HepG2 (cell line): ENCODE results near the gene IPPK. TPM values are rescaled to one million over a fixed set of nuclear protein-coding genes. Genes with fewer than 3 reads are reported as not detected.

Source experiments
- CEBPG ChIP-seq: IDR thresholded peaks from 2 replicates; pipeline ENCODE4 v1.6.1; 2016
- IRF1 ChIP-seq: sonication (generic); formaldehyde crosslinking; IDR thresholded peaks from 2 replicates; pipeline ENCODE4 v1.4.0; 2020; ENCODE audit warnings: low read depth, mild to moderate bottlenecking, missing genetic modification reagents
- NFRKB ChIP-seq: fragments of 450-650 bp; IDR thresholded peaks from 2 replicates; pipeline ENCODE4 v1.6.1; 2017
- PCBP2 ChIP-seq: fragments of 200-400 bp; formaldehyde crosslinking; optimal IDR thresholded peaks from 2 replicates; pipeline ENCODE3; 2018; ENCODE audit warnings: low read length, low read depth; ENCODE audit not compliant: poor library complexity, severe bottlenecking
- U2AF1 ChIP-seq: fragments of 200-400 bp; formaldehyde crosslinking; optimal IDR thresholded peaks from 2 replicates; pipeline ENCODE3; 2017; ENCODE audit warnings: mild to moderate bottlenecking, low read depth, low read length
- ZBTB3 ChIP-seq: sonication (generic); formaldehyde crosslinking; IDR thresholded peaks from 2 replicates; pipeline ENCODE4 v1.4.0; 2020; ENCODE audit warnings: low read depth, mild to moderate bottlenecking, moderate library complexity, missing genetic modification reagents, borderline replicate concordance
- ZNF10 ChIP-seq: sonication (generic); formaldehyde crosslinking; IDR thresholded peaks from 2 replicates; pipeline ENCODE4 v1.4.0; 2020; ENCODE audit warnings: mild to moderate bottlenecking, low read depth, missing genetic modification reagents, borderline replicate concordance
- polyA plus RNA-seq, 8 experiments: library from polyadenylated mRNA; depleted of rRNA in 3 of 8; stranded (reverse) in 7 of 8; unstranded in 1 of 8; fragments of >200 nt; fragmentation: Illumina TruSeq in 4 of 8; extraction: Trizol in 4 of 8; gene quantifications; 2 replicates each; pipeline versions ENCODE4 v1.2.1 to v1.2.3, GENCODE V29; 2011 to 2016; ENCODE audit warnings: low read depth in 4 of 8, missing spikeins in 1 of 8, mixed read lengths in 1 of 8; ENCODE audit not compliant: insufficient read depth in 1 of 8
- total RNA-seq, 5 experiments: library from RNA; depleted of rRNA; stranded (reverse); fragments of >200 nt; fragmentation: Illumina TruSeq; extraction: Trizol; gene quantifications; 2 replicates each; pipeline ENCODE4 v1.2.3, GENCODE V29; 2016; ENCODE audit warnings: low read depth in 1 of 5
- TF ChIP-seq, protein P1 (sequence below): sonication (generic); formaldehyde crosslinking; IDR thresholded peaks from 2 replicates; pipeline ENCODE4 v1.4.0; 2020; ENCODE audit warnings: mild to moderate bottlenecking, missing genetic modification reagents
- TF ChIP-seq, protein P2 (sequence below): sonication (generic); formaldehyde crosslinking; IDR thresholded peaks from 2 replicates; pipeline ENCODE4 v1.5.0; 2020; ENCODE audit warnings: missing genetic modification reagents, mild to moderate bottlenecking, borderline replicate concordance

Gene IPPK
- total and polyA plus RNA-seq, 2 of the 13 experiments (the other 11 are each of a cell fraction or from before 2014, with no cell fraction given), result 9.9 to 14.1 TPM

DNA sequence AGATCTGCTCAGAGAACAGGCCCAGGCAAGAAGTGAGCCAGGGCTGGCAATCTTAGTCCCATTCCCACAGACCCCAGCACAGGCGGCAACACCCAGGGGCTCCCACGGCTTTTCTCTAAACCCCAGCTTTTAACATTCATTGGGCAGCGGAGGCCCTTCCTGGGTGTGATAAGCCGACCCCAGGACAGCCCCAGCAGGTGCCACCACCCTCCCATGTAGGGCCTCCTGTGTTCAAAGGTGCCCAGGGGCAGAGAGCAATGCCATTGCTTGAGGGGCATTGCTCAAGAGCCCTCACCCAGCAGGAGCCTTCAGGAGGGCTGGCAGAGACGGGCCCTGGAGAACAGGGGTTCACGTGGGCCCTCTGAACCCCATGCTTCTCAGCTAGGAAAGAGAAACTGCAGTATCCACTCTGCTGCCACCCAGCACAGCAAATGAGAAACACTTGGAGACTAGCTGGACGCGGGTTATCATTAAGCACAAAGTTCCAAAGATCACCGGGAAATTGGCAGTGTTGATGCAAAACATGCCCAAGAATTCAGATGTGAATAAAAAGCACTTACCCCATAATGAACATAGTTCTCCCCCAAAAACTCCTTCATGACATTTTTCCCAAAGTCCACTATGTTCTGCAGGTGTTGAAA lies 13.9 kb downstream of the IPPK start (continued):
- TF ChIP-seq, protein P1, sequence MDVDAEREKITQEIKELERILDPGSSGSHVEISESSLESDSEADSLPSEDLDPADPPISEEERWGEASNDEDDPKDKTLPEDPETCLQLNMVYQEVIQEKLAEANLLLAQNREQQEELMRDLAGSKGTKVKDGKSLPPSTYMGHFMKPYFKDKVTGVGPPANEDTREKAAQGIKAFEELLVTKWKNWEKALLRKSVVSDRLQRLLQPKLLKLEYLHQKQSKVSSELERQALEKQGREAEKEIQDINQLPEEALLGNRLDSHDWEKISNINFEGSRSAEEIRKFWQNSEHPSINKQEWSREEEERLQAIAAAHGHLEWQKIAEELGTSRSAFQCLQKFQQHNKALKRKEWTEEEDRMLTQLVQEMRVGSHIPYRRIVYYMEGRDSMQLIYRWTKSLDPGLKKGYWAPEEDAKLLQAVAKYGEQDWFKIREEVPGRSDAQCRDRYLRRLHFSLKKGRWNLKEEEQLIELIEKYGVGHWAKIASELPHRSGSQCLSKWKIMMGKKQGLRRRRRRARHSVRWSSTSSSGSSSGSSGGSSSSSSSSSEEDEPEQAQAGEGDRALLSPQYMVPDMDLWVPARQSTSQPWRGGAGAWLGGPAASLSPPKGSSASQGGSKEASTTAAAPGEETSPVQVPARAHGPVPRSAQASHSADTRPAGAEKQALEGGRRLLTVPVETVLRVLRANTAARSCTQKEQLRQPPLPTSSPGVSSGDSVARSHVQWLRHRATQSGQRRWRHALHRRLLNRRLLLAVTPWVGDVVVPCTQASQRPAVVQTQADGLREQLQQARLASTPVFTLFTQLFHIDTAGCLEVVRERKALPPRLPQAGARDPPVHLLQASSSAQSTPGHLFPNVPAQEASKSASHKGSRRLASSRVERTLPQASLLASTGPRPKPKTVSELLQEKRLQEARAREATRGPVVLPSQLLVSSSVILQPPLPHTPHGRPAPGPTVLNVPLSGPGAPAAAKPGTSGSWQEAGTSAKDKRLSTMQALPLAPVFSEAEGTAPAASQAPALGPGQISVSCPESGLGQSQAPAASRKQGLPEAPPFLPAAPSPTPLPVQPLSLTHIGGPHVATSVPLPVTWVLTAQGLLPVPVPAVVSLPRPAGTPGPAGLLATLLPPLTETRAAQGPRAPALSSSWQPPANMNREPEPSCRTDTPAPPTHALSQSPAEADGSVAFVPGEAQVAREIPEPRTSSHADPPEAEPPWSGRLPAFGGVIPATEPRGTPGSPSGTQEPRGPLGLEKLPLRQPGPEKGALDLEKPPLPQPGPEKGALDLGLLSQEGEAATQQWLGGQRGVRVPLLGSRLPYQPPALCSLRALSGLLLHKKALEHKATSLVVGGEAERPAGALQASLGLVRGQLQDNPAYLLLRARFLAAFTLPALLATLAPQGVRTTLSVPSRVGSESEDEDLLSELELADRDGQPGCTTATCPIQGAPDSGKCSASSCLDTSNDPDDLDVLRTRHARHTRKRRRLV (CRISPR knock-in tag), result no peak
- TF ChIP-seq U2AF1, result no peak
- no peak for TF ChIP-seq ZNF10
- TF ChIP-seq PCBP2, result no peak
- no peak for TF ChIP-seq ZBTB3 (CRISPR knock-in tag)
- no peak for TF ChIP-seq IRF1
- TF ChIP-seq, protein P2, sequence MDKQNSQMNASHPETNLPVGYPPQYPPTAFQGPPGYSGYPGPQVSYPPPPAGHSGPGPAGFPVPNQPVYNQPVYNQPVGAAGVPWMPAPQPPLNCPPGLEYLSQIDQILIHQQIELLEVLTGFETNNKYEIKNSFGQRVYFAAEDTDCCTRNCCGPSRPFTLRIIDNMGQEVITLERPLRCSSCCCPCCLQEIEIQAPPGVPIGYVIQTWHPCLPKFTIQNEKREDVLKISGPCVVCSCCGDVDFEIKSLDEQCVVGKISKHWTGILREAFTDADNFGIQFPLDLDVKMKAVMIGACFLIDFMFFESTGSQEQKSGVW (CRISPR knock-in tag), result no peak
- no peak for TF ChIP-seq CEBPG
- TF ChIP-seq NFRKB, result no peak
